SJCRH30 (cell line): ENCODE measurements around the gene FXYD3. TPM values are rescaled to one million over a fixed set of nuclear protein-coding genes. Genes with fewer than 3 reads are reported as not detected.
"Not testable (repeated sequence)": the region's sequence is repeated elsewhere in the genome, so short reads cannot be mapped to it uniquely, and the experiment has no call there.

Experiments
- DNase-seq, 2 experiments: peaks; one replicate each; pipeline ENCODE4 v3.0.0-alpha.2; 2015 to 2020
- H3K27ac ChIP-seq: fragments of 250-450 bp; sonication (Bioruptor Pico); 2 replicates; pipeline ENCODE4 v1.5.1; 2020; ENCODE audit warnings: mild to moderate bottlenecking, moderate library complexity
- H3K27me3 ChIP-seq: fragments of 250-450 bp; sonication (Bioruptor Pico); 2 replicates; pipeline ENCODE4 v1.5.1; 2020; ENCODE audit warnings: mild to moderate bottlenecking, moderate library complexity
- H3K36me3 ChIP-seq: fragments of 250-450 bp; sonication (Bioruptor Pico); 2 replicates; pipeline ENCODE4 v1.5.1; 2020; ENCODE audit warnings: mild to moderate bottlenecking, moderate library complexity
- H3K4me1 ChIP-seq: fragments of 250-450 bp; sonication (Bioruptor Pico); 2 replicates; pipeline ENCODE4 v1.5.1; 2020; ENCODE audit warnings: mild to moderate bottlenecking, moderate library complexity
- H3K4me3 ChIP-seq: fragments of 250-450 bp; sonication (Bioruptor Pico); 2 replicates; pipeline ENCODE4 v1.5.1; 2020; ENCODE audit warnings: mild to moderate bottlenecking, moderate library complexity
- H3K9me3 ChIP-seq: fragments of 250-450 bp; sonication (Bioruptor Pico); replicated peaks from 2 replicates; pipeline ENCODE4 v1.5.1; 2020; ENCODE audit warnings: mild to moderate bottlenecking, moderate library complexity
- total RNA-seq: library from RNA; depleted of rRNA; stranded (reverse); fragments of >200 nt; shearing (Covaris generic); gene quantifications from 2 replicates; pipeline ENCODE4 v1.2.3, GENCODE V29; 2014

Gene FXYD3
- total RNA-seq, 1 experiment from 2014 or later: not detected

DNA sequence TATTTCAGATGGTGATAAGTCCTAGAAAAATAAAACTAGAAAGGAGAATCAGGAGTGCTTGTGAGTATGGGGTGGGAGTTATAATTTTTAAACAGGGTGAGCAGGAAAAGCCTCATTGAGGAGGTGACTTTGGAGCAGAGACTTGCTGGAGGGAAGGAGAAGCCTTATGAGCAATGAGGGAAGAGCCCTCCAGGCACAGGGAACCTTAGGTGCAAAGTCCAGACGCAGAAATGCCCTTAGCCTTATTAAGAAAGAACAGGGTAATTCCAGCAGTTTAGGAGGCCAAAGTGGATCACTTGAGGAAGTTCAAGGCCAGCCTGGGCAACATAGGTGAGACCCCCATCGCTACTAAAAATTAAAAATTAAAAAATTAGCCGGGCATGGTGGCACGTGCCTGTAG is 21.0 kb upstream of the FXYD3 start:
- no peaks in the 10 kb centered on the region for H3K4me1 ChIP-seq
- no peak overlapping the region for H3K4me3 ChIP-seq
- H3K9me3 ChIP-seq: no peaks in the 10 kb centered on the region
- H3K36me3 ChIP-seq: no peaks in the 10 kb centered on the region
- DNase-seq: no peak
- 0 out of 2 replicates have a peak, but pooled peaks cover 2% of the 10 kb centered on the region for H3K27me3 ChIP-seq
- H3K27ac ChIP-seq: no peak overlapping the region

DNA sequence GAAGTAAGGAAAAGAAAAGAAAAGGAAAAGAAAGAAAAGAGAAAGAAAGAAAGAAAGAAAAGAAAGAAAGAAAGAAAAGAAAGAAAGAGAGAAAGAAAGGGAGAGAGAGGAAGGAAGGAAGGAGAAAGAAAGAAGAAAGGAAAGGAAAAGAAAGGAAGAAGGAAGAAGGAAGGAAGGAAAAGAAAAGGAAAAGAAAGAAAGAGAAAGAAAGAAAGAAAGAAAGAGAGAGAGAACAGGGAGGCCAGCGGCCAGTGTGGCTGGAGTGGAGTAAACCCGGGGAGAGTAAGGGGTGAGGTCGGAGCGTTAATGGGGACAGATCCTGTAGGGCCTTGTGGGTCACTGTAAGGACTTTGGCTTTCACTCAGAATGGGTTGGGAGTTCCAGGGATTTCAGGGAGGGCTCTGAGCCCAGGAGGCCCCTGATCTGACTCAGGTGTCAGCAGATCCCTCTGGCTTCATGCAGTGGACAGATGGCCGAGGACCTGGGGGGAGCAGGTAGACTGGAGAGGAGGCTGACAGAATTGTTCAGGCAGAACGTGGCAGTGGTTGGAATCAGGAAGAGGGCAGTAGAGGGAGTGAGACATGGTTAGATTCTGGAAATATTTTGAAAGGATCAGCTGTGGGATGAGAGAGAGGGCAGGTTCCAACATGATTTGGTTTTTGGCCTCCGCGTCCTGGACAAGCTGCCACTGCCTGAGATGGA is 19.8 kb upstream of the FXYD3 start:
- no peaks in the 10 kb centered on the region for H3K9me3 ChIP-seq
- no peak overlapping the region for H3K27ac ChIP-seq
- H3K36me3 ChIP-seq: no peaks in the 10 kb centered on the region
- DNase-seq: no peak
- H3K4me1 ChIP-seq: no peaks in the 10 kb centered on the region
- 0 out of 2 replicates have a peak, but pooled peaks cover 2% of the 10 kb centered on the region for H3K27me3 ChIP-seq
- H3K4me3 ChIP-seq: no peak overlapping the region

DNA sequence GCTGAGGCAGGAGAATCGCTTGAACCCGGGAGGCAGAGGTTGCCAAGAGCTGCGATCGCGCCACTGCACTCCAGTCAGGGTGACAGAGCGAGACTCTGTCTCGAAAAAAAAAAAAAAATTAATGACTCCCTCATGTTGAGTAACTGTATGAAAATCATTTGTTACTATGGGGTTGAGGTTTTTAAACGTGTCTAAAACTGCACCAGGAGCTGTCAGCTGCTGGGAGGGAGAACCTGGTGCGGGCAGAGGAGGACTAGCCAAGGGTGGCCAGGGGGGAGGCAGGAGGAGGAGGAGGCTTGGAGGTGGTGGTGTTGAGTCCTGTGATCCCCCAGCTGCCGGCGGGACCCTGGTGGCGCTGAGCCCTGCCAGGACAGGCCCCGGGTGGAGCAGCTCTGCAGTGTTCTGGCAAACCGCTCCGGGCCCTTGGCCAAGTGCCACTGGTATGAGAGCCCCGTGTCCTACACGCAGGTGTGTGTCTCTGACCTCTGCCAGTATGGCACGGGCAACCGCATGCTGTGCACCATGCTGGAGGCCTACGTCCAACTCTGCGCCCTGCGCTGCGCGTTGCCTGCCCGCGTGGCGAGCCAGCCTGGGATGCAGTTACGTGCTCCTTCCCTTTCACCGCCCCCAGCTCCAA is 17.1 kb upstream of the FXYD3 start:
- no peaks in the 10 kb centered on the region for H3K4me1 ChIP-seq
- H3K4me3 ChIP-seq: no peak overlapping the region
- no peak overlapping the region for H3K27ac ChIP-seq
- no peak for DNase-seq
- no peaks in the 10 kb centered on the region for H3K36me3 ChIP-seq
- 0 out of 2 replicates have a peak, but pooled peaks cover 2% of the 10 kb centered on the region for H3K27me3 ChIP-seq
- no peaks in the 10 kb centered on the region for H3K9me3 ChIP-seq

DNA sequence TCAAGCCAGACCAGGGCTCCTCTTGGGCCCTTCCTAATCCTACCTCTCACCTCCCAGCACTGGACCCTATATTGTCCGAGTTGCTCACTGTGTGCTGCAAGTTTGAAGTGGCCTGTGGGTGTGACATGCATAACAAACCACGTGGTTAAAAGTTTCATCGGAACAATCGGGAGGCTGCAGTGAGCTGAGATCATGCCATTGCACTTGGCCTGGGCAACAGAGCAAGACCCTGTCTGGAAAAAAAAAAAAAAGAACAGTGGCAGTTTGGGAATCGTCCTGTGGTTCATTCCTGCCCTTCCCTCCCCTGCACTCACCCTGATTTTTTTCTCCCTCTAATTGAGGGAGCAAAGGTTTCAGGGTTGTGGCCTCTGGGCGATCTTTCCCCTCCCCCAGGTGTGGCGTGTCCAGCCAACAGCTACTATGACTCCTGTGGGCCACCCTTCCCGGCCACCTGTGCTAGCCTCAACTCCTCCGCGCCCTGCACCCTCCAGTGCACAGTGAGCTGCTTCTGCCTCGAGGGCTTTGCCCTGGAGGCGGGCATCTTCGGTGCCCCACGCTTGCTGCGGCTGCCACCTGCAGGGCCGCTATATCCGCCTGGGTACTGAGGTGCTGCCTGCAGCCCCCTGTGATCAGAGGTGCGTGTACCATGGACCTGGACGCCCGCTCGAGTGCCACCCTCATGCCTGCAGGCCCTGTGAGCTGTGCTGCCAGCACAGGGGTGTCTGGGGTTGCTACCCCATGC is 16.3 kb upstream of the FXYD3 start:
- Histone ChIP-seq H3K9me3 (no peaks in the 10 kb centered on the region), H3K27ac (no peak overlapping the region), H3K4me3 (no peak overlapping the region), H3K27me3 (no peaks in the 10 kb centered on the region), H3K4me1 (no peaks in the 10 kb centered on the region), H3K36me3 (no peaks in the 10 kb centered on the region)
- DNase-seq: no peak

DNA sequence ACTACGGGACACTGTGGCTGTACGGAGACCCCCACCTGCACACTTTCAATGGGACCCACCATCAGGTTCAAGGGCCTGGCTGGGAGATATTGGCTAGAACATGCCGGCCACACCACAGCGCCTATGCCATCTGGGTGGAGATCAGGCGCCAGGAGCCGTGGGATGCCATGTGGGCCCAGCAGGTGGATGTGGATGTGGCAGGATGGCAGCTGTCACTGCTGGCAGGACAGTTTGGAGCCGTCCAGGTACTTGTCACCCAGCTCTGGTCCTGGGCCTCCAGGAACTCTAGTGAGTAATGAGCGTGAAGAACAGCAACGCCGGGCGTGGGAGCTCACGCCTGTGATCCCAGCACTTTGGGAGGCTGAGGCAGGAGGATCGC is 15.7 kb upstream of the FXYD3 start:
- H3K9me3 ChIP-seq: no peaks in the 10 kb centered on the region
- no peak overlapping the region for H3K4me3 ChIP-seq
- H3K36me3 ChIP-seq: no peaks in the 10 kb centered on the region
- DNase-seq: no peak
- no peaks in the 10 kb centered on the region for H3K27me3 ChIP-seq
- no peak overlapping the region for H3K27ac ChIP-seq
- no peaks in the 10 kb centered on the region for H3K4me1 ChIP-seq

DNA sequence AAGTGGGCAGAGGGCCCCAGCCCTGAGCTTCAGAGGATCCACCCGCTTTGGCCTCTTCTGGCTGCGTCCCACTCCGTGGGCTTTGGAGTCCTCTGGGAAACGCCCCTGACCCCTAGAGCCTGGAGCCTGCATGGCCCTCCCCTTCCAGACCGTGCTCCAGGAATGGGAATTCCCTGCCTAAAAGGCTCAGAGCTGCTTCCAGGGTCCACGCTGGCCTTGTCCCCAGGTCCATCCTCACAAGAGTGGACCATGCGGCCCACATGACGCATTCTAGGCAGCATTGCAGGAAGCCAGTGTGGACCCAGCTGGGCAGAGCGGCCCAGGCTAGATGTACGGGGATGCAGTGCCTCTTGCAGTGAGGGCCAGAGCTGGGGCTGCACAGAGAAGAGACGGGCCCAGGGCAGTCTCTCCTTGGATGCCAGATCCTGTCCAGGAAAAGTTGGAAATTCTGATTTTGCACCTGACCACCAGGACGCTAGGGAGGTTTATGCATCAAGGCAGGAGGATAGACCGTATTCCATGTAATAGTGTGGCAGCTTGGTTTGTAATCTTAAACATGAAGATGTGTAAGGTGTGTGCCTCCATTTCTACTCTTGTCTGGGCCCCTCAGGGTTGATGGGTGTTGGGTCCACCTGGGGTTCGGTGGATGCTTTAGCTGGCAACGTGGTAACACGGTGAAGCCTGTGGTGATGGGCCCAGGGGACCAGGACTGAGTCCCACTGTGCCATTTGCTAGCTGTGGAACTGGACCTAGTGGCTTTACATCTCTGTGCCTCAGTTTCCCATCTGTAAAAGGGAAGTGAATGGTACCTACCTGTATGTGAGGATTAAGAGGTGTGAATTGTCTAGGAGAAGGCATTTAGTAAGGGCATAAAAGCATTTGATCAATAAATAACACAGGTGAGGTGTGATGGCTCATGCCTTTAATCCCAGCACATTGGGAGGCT is 14.8 kb upstream of the FXYD3 start:
- H3K27ac ChIP-seq: no peak overlapping the region
- H3K9me3 ChIP-seq: no peaks in the 10 kb centered on the region
- H3K36me3 ChIP-seq: no peaks in the 10 kb centered on the region
- DNase-seq: no peak
- no peak overlapping the region for H3K4me3 ChIP-seq
- no peaks in the 10 kb centered on the region for H3K4me1 ChIP-seq
- no peaks in the 10 kb centered on the region for H3K27me3 ChIP-seq

DNA sequence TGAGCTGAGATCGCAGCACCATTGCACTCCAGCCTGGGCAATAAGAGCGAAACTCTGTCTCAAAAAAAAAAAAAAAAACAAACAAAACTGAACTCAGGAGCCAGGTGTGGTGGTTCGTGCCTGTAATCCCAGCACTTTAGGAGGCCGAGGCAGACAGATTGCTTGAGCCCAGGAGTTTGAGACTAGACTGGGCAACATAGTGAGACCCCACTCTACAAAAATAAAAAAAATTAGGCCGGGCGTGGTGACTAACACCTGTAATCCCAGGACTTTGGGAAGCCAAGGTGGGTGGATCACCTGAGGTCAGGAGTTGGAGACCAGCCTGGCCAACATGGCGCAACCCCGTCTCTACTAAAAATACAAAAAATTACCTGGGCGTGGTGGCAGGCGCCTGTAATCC is 13.7 kb upstream of the FXYD3 start:
- H3K4me1 ChIP-seq, H3K27ac ChIP-seq, H3K4me3 ChIP-seq, H3K9me3 ChIP-seq, DNase-seq, H3K27me3 ChIP-seq, H3K36me3 ChIP-seq: not testable (repeated sequence)

DNA sequence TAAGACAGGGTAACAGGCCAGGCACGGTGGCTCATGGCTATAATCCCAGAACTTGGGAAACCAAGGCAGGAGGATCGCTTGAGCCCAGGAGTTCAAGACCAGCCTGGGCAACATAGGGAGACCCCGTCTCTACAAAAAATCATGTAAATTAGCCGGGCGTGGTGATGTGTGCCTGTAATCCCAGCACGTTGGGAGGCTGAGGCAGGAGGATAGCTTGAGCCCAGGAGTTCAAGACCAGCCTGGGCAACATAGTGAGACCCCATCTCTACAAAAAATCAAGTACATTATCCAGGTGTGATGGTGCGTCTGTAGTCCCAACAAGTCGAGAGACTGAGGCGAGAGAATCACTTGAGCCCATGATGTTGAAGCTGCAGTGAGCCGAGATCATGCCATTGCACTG is 12.0 kb upstream of the FXYD3 start:
- not testable (repeated sequence) for H3K9me3 ChIP-seq, H3K27ac ChIP-seq, DNase-seq, H3K4me1 ChIP-seq, H3K27me3 ChIP-seq, H3K4me3 ChIP-seq, H3K36me3 ChIP-seq

DNA sequence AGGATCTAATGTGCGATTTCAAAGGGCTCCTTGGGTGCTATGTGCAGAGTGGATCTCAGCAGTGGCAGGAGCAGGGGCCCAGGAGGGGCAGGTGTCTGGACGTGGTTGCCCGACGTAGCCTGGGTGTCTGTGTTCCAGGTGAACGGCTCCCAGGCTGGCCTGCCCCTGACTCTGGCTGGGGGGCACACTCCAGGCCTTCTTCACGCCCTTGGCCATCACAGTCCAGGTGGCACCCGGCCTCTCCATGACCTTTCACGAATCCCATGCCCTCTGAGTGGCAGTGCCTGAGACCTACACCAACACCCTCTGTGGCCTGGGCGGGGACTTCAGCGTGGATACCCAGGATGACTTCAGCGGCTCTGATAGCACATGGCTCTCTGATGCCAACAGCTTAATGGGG is 11.3 kb upstream of the FXYD3 start:
- DNase-seq: no peak
- Histone ChIP-seq H3K4me3 (no peak overlapping the region), H3K36me3 (no peaks in the 10 kb centered on the region), H3K27me3 (no peaks in the 10 kb centered on the region), H3K9me3 (no peaks in the 10 kb centered on the region; the same call in 1 of the 2 replicates), H3K4me1 (no peaks in the 10 kb centered on the region; the same call in 1 of the 2 replicates), H3K27ac (no peak overlapping the region)

DNA sequence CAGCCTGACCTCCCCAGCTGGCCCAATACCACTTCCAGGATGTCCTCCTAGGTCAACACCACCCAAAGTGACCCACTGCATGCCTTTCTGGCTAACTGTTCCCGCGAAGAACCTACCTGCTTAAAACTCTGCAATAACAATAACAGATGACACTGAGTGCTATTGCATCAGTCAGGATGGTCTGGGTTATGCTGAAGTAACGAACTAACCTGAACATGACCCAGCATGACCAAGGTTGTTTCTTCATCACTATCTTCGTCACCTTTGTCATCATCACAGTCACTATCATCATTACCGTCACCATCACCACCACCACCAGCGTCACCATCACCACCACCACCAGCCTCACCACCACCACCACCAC is 10.6 kb upstream of the FXYD3 start:
- H3K27ac ChIP-seq: no peak overlapping the region
- H3K4me3 ChIP-seq: no peak overlapping the region
- no peak for DNase-seq
- no peaks in the 10 kb centered on the region for H3K36me3 ChIP-seq
- H3K9me3 ChIP-seq: no peaks in the 10 kb centered on the region; the same call in 1 of the 2 replicates
- H3K4me1 ChIP-seq: no peaks in the 10 kb centered on the region; the same call in 1 of the 2 replicates
- no peaks in the 10 kb centered on the region for H3K27me3 ChIP-seq

DNA sequence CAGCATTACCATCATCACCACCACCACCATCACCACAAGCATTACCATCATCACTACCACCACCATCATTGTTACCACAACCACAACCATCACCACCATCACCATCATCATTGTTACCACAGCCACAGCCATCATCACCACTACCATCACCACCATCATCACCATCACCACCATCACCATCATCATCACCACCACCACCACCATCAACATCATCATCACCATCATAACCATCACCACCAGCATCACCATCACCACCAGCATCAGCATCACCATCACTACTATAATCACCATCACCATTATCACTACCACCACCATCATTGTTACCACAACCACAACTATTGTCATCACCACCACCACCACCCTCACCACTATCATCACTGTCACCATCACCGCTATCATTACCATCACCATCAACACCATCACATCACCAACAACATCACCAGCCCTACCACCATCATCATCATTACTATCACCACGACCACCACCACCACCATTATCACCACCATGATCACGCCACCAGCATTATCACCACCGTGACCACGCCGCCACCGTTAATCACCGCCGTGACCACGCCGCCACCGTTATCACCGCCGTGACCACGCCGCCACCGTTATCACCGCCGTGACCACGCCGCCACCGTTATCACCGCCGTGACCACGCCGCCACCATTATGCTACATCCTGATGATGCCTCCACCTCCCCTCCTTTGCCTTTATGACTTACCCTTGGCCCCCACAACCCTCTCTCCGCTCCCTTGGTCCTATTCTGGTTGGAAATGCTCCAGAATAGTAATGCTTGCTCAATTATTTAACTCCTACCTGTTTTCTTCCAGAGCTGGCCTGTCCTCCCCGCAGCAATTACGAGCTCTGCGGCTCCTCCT is 10.0 kb upstream of the FXYD3 start:
- Histone ChIP-seq H3K4me3 (no peak overlapping the region), H3K4me1 (no peaks in the 10 kb centered on the region; the same call in 1 of the 2 replicates), H3K36me3 (no peaks in the 10 kb centered on the region), H3K27me3 (no peaks in the 10 kb centered on the region), H3K9me3 (no peaks in the 10 kb centered on the region; the same call in 1 of the 2 replicates), H3K27ac (no peak overlapping the region)
- no peak for DNase-seq

DNA sequence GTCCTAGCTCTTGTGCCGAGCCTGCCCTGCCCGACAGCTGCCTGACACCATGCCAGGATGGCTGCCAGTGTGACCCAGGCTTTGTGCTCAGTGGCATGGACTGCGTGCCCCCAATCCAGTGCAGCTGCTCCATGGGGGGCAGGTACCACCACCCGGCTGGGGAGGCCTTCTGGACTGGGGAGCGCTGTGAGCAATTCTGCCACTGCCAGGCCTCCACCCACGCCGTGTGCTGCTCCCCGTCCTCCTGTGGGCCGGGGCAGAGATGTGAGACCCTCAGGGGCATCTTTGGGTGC is 9.4 kb upstream of the FXYD3 start:
- H3K4me1 ChIP-seq: no peaks in the 10 kb centered on the region; the same call in 1 of the 2 replicates
- H3K4me3 ChIP-seq: no peak overlapping the region
- H3K36me3 ChIP-seq: no peaks in the 10 kb centered on the region
- H3K27ac ChIP-seq: no peak overlapping the region
- DNase-seq: no peak
- H3K9me3 ChIP-seq: no peaks in the 10 kb centered on the region; the same call in 1 of the 2 replicates
- no peaks in the 10 kb centered on the region for H3K27me3 ChIP-seq

DNA sequence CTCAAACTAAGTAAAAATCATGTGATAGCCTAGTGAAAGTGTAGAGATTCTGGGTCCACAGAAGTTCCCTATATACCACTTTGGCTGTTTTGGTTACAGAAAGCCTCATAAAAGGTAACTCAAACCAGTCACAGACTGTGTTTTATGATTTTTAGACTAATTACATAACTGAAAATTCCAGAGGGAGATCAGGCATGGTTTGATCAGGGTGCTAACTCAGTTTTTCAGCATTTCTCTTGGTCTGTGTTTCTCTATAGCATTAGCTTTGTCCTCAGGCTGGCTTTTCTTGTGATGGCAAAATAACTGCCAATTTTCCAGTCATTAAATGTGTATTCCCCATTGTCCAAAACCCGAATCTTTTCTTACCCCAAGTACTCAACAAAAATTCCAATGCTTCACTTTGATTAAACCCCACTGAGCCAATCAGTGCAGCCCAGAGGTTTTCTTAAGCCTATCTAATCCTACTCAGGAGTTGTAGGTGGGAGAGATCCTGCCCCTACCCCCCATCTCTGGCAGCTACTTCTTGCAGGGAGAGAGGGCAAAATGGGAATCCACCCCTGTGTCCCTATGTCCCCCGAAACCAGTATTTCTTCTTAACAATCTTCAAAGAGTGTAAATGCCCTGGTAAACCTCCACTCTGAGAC is 8.6 kb upstream of the FXYD3 start:
- no peak overlapping the region for H3K27ac ChIP-seq
- DNase-seq: no peak
- H3K4me1 ChIP-seq: no peaks in the 10 kb centered on the region; the same call in 1 of the 2 replicates
- no peaks in the 10 kb centered on the region; the same call in 1 of the 2 replicates for H3K9me3 ChIP-seq
- H3K4me3 ChIP-seq: no peak overlapping the region
- H3K27me3 ChIP-seq: no peaks in the 10 kb centered on the region
- H3K36me3 ChIP-seq: no peaks in the 10 kb centered on the region
